Kasumi-1 (cell line): Measurements from ENCODE around the gene PITPNM3.

Experiments used
- DNase-seq, 2 experiments: peaks; one replicate each; lab custom pipeline; 2025; lab: John Stamatoyannopoulos, UW

Gene PITPNM3

DNA sequence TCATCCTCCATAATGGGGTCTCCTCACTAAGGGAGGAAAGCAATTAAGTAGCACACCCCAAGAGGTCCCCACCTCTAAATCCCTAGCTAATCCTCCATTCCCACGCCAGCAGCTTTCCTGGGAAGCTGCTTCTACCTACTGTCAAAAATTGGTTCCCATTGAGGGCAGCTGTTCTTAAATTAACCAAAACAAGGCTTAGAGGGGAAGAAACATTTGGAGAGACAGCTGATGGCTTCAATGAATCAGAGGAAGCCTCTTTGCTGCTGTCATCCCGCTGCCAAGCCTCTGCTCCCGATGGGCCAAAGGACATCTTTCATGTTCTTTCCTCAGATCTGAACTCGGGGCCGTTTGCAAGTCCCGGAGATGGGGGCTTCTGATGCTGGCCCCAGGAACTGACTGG is 148.1 kb downstream of the PITPNM3 start:
- DNase-seq = no peak

DNA sequence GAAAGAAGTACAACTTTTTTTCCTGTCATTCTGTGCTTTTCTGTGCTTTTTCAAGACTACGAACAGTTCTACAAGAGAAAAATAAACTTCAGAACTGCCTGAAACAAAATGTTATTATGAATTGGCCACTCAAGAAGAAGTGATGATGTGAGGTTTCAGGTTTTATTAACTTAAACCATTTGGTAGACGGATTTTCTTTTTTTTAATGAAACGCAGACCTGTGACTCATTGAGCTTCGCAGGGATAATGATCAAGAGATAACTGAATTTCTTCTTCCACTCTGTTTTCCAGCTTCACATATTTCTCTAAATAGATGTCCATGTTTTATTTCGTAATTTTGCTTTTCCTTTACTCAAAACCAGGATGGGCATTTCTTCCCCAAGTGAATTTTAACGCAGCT is 154.1 kb downstream of the PITPNM3 start:
- DNase-seq = no peak
